Loucy (cell line): ENCODE results near the gene ZNF227.
"Not testable (repeated sequence)": the region's sequence is repeated elsewhere in the genome, so short reads cannot be mapped to it uniquely, and the experiment has no call there.

Experiments used
- H2AFZ ChIP-seq: fragments of 200-600 bp; sonication (generic); 2 replicates; pipeline ENCODE4 v1.6.0; 2016; ENCODE audit warnings: antibody characterized with exemption, mild to moderate bottlenecking, low read length, moderate library complexity
- H3F3A ChIP-seq: fragments of 200-600 bp; 2 replicates; pipeline ENCODE4 v1.6.0; 2016; ENCODE audit warnings: antibody characterized with exemption, low read depth, mild to moderate bottlenecking
- H3K27me3 ChIP-seq: fragments of 200-600 bp; sonication (generic); 2 replicates; pipeline ENCODE4 v1.6.1; 2014; ENCODE audit warnings: low read length, mild to moderate bottlenecking; ENCODE audit not compliant: insufficient read depth, poor library complexity, severe bottlenecking
- H3K36me3 ChIP-seq: fragments of 200-600 bp; sonication (generic); 2 replicates; pipeline ENCODE4 v1.6.1; 2016; ENCODE audit warnings: low read length; ENCODE audit not compliant: insufficient read depth
- H3K4me1 ChIP-seq: fragments of 200-600 bp; sonication (generic); 2 replicates; pipeline ENCODE4 v1.5.1; 2014; ENCODE audit warnings: low read length, mild to moderate bottlenecking; ENCODE audit not compliant: insufficient read depth, poor library complexity, severe bottlenecking
- H3K4me2 ChIP-seq: fragments of 200-600 bp; sonication (generic); 2 replicates; pipeline ENCODE4 v1.6.0; 2014; ENCODE audit warnings: antibody characterized with exemption, low read length, low read depth, mild to moderate bottlenecking; ENCODE audit not compliant: poor library complexity, severe bottlenecking
- H3K4me3 ChIP-seq: fragments of 200-600 bp; sonication (generic); 2 replicates; pipeline ENCODE4 v1.5.1; 2014; ENCODE audit warnings: low read length, mild to moderate bottlenecking, mixed read lengths; ENCODE audit not compliant: poor library complexity, severe bottlenecking
- H3K79me2 ChIP-seq: fragments of 200-600 bp; sonication (generic); 2 replicates; pipeline ENCODE4 v1.6.1; 2014; ENCODE audit warnings: low read length; ENCODE audit not compliant: insufficient read depth
- H3K9ac ChIP-seq: fragments of 200-600 bp; sonication (generic); 2 replicates; pipeline ENCODE4 v1.6.0; 2014; ENCODE audit warnings: mild to moderate bottlenecking, low read depth, low read length, moderate library complexity; ENCODE audit not compliant: poor library complexity, severe bottlenecking
- H3K9me2 ChIP-seq: fragments of 200-600 bp; sonication (generic); replicated peaks from 2 replicates; pipeline ENCODE4 v1.6.1; 2016; ENCODE audit warnings: low read depth, low read length, mixed read lengths
- H3K9me3 ChIP-seq: fragments of 200-600 bp; sonication (generic); 2 replicates; pipeline ENCODE4 v1.6.1; 2014; ENCODE audit warnings: mild to moderate bottlenecking, antibody characterized with exemption, low read length, low read depth; ENCODE audit not compliant: insufficient read depth
- H4K20me1 ChIP-seq: fragments of 200-600 bp; sonication (generic); 2 replicates; pipeline ENCODE4 v1.6.0; 2014; ENCODE audit warnings: antibody characterized with exemption, low read length, mild to moderate bottlenecking; ENCODE audit not compliant: insufficient read depth, poor library complexity, severe bottlenecking
- EZH2phosphoT487 ChIP-seq: fragments of 200-600 bp; IDR thresholded peaks from 2 replicates; pipeline ENCODE4 v1.6.1; 2018; ENCODE audit warnings: antibody characterized with exemption, mild to moderate bottlenecking, moderate library complexity, borderline replicate concordance
- TF ChIP-seq, protein P1 (sequence below): fragments of 200-600 bp; sonication (generic); conservative IDR thresholded peaks from 2 replicates; pipeline ENCODE4 v1.5.1; 2014; ENCODE audit warnings: mild to moderate bottlenecking, antibody characterized with exemption, low read length

The ZNF227 gene

GRCh38 chr19:44196772-44197171 lies 15.6 kb upstream of the ZNF227 start:
- TF ChIP-seq EZH2phosphoT487, result no peak
- TF ChIP-seq, protein P1, sequence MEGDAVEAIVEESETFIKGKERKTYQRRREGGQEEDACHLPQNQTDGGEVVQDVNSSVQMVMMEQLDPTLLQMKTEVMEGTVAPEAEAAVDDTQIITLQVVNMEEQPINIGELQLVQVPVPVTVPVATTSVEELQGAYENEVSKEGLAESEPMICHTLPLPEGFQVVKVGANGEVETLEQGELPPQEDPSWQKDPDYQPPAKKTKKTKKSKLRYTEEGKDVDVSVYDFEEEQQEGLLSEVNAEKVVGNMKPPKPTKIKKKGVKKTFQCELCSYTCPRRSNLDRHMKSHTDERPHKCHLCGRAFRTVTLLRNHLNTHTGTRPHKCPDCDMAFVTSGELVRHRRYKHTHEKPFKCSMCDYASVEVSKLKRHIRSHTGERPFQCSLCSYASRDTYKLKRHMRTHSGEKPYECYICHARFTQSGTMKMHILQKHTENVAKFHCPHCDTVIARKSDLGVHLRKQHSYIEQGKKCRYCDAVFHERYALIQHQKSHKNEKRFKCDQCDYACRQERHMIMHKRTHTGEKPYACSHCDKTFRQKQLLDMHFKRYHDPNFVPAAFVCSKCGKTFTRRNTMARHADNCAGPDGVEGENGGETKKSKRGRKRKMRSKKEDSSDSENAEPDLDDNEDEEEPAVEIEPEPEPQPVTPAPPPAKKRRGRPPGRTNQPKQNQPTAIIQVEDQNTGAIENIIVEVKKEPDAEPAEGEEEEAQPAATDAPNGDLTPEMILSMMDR, result no peak

GRCh38 chr19:44202470-44202869 lies 9.9 kb upstream of the ZNF227 start:
- Histone ChIP-seq H3K9me3 (no peaks in the 10 kb centered on the region), H3K27me3 (peaks cover 64% of the 10 kb centered on the region), H3K36me3 (no peaks in the 10 kb centered on the region), H3K4me3 (no peak overlapping the region), H3K9ac (no peak overlapping the region), H4K20me1 (no peaks in the 10 kb centered on the region), H3K4me2 (no peak overlapping the region), H2AFZ (no peak overlapping the region), H3K9me2 (no peaks in the 10 kb centered on the region), H3F3A (no peaks in the 10 kb centered on the region), H3K79me2 (no peaks in the 10 kb centered on the region), H3K4me1 (no peaks in the 10 kb centered on the region)
- TF ChIP-seq, protein P1, result no peak
- no peak for TF ChIP-seq EZH2phosphoT487

More at GRCh38 chr19:44196772-44197171, 15.6 kb upstream of the ZNF227 start:
- Histone ChIP-seq H4K20me1 (no peaks in the 10 kb centered on the region), H3K4me1 (no peaks in the 10 kb centered on the region), H3K9me2 (no peaks in the 10 kb centered on the region), H3F3A (no peaks in the 10 kb centered on the region), H3K4me2 (no peak overlapping the region), H2AFZ (no peak overlapping the region), H3K79me2 (no peaks in the 10 kb centered on the region), H3K9me3 (no peaks in the 10 kb centered on the region), H3K4me3 (no peak overlapping the region), H3K36me3 (no peaks in the 10 kb centered on the region), H3K9ac (no peak overlapping the region), H3K27me3 (peaks cover 70% of the 10 kb centered on the region)

GRCh38 chr19:44202974-44203373 lies 9.4 kb upstream of the ZNF227 start:
- Histone ChIP-seq H3F3A (no peaks in the 10 kb centered on the region), H3K27me3 (peaks cover 61% of the 10 kb centered on the region), H3K9me3 (no peaks in the 10 kb centered on the region), H3K9me2 (no peaks in the 10 kb centered on the region), H3K9ac (no peak overlapping the region), H2AFZ (no peak overlapping the region), H3K4me2 (no peak overlapping the region), H3K4me3 (no peak overlapping the region), H3K36me3 (no peaks in the 10 kb centered on the region), H3K79me2 (no peaks in the 10 kb centered on the region), H3K4me1 (peaks cover under 1% of the 10 kb centered on the region), H4K20me1 (no peaks in the 10 kb centered on the region)
- TF ChIP-seq, protein P1, result no peak
- TF ChIP-seq EZH2phosphoT487, result no peak

DNA sequence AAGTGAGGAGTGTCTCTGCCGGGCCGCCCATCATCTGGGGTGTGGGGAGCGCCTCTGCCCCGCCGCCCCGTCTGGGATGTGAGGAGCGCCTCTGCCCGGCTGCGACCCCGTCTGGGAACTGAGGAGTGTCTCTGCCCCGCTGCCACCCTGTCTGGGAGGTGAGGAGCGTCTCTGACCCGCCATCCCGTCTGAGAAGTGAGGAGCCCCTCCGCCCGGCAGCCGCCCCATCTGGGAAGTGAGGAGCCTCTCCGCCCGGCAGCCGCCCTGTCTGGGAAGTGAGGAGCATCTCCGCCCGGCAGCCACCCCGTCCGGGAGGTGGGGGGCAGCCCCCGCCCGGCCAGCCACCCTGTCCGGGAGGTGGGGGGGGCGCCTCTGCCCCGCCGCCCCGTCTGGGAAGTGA lies 8.5 kb upstream of the ZNF227 start:
- H3K36me3 ChIP-seq, H3K4me2 ChIP-seq, H3F3A ChIP-seq, H2AFZ ChIP-seq, H3K79me2 ChIP-seq, H3K4me1 ChIP-seq, H3K9me2 ChIP-seq, H3K4me3 ChIP-seq, H3K9ac ChIP-seq, H4K20me1 ChIP-seq, H3K9me3 ChIP-seq: not testable (repeated sequence)
- H3K27me3 ChIP-seq, result peaks cover 69% of the 10 kb centered on the region
